CD4-positive, alpha-beta T cell treated with Interleukin-2 at 100 ng/mL for 4 hours (primary cell): Measurements from ENCODE around the gene PDXDC1.
A peak's percentile ranks its signal among the peaks of the same experiment; 100 is the strongest.
"Not testable (repeated sequence)": the region's sequence is repeated elsewhere in the genome, so short reads cannot be mapped to it uniquely, and the experiment has no call there.

ENCODE experiments used
- DNase-seq: peaks from one replicate; pipeline ENCODE4 v3.0.0-alpha.2; 2020; ENCODE audit warnings: low spot score

PDXDC1 gene

GRCh38 chr16:14974656-14975417 lies at the start of gene PDXDC1:
PDXDC1 (plus strand) TSS chr16:14975026; CDS start chr16:14975200, 174 bp downstream.
- DNase-seq, result peak; percentile 98

GRCh38 chr16:14928064-14928714 lies 46.6 kb upstream of the PDXDC1 start:
- not testable (repeated sequence) for DNase-seq

- not testable (repeated sequence) for DNase-seq
These were observed 45.6 kb upstream of the PDXDC1 start for GRCh38 chr16:14929176-14929575.

GRCh38 chr16:14930246-14930645 lies 44.6 kb upstream of the PDXDC1 start:
- DNase-seq, result not testable (repeated sequence)

GRCh38 chr16:14930971-14931370 lies 43.9 kb upstream of the PDXDC1 start:
- DNase-seq, result not testable (repeated sequence)

GRCh38 chr16:14932581-14933375 lies 42.0 kb upstream of the PDXDC1 start:
- DNase-seq, result not testable (repeated sequence)

- not testable (repeated sequence) for DNase-seq
These were observed 37.7 kb upstream of the PDXDC1 start, which contains the start of gene NPIPA1 for GRCh38 chr16:14937143-14937542. NPIPA1 (plus strand) TSS chr16:14937443; CDS start chr16:14937443, 0 bp downstream.

- not testable (repeated sequence) for DNase-seq
These were observed 36.8 kb upstream of the PDXDC1 start for GRCh38 chr16:14937994-14938393.

- not testable (repeated sequence) for DNase-seq
These were observed 32.1 kb upstream of the PDXDC1 start for GRCh38 chr16:14942686-14943085.

- DNase-seq, result no peak
These were observed 19.1 kb upstream of the PDXDC1 start for GRCh38 chr16:14955546-14956231.

- DNase-seq, result no peak
These were observed 17.1 kb upstream of the PDXDC1 start for GRCh38 chr16:14957576-14958322.

- DNase-seq, result no peak
These were observed 16.6 kb upstream of the PDXDC1 start for GRCh38 chr16:14958323-14958600.

- no peak for DNase-seq
These were observed 15.9 kb upstream of the PDXDC1 start for GRCh38 chr16:14958970-14959369.

GRCh38 chr16:14961405-14962186 lies 13.2 kb upstream of the PDXDC1 start:
- DNase-seq, result no peak

GRCh38 chr16:14963281-14964173 lies 11.3 kb upstream of the PDXDC1 start:
- no peak for DNase-seq

- no peak for DNase-seq
These were observed 9.5 kb upstream of the PDXDC1 start for GRCh38 chr16:14965328-14965727.

GRCh38 chr16:14969795-14970194 lies 5.0 kb upstream of the PDXDC1 start:
- not testable (repeated sequence) for DNase-seq

GRCh38 chr16:14971621-14972228 lies 3.1 kb upstream of the PDXDC1 start:
- DNase-seq, result not testable (repeated sequence)

GRCh38 chr16:14973785-14974322 lies 972 bp upstream of the PDXDC1 start:
- not testable (repeated sequence) for DNase-seq
